ENCODE data around the gene KNCN.

DNA sequence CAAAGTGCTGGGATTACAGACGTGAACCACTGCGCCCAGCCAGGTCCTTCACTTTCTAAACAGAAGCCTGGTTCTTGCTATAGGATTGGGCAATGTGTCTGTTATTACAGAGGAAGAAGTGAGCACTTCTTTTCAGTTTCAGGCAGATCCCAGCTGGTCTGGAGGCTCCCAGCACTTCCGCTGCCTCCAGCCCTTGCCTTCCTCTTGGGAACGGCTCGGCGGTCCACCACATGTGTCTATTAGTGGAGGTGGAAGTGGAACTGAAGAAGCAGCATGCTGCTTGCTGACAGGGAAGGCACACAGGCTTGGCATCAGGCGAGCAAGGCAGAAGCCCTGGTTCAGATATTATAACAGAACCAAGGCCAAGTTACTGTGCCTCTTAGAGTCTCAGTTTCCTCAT, 35.6 kb upstream of the KNCN start:
- no peak for TF ChIP-seq CEBPB (IDR thresholded peaks at IDR 0.05)
- TF ChIP-seq, protein P1, sequence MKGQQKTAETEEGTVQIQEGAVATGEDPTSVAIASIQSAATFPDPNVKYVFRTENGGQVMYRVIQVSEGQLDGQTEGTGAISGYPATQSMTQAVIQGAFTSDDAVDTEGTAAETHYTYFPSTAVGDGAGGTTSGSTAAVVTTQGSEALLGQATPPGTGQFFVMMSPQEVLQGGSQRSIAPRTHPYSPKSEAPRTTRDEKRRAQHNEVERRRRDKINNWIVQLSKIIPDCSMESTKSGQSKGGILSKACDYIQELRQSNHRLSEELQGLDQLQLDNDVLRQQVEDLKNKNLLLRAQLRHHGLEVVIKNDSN (IDR thresholded peaks at IDR 0.05), result no peak
- TF ChIP-seq, protein P2, sequence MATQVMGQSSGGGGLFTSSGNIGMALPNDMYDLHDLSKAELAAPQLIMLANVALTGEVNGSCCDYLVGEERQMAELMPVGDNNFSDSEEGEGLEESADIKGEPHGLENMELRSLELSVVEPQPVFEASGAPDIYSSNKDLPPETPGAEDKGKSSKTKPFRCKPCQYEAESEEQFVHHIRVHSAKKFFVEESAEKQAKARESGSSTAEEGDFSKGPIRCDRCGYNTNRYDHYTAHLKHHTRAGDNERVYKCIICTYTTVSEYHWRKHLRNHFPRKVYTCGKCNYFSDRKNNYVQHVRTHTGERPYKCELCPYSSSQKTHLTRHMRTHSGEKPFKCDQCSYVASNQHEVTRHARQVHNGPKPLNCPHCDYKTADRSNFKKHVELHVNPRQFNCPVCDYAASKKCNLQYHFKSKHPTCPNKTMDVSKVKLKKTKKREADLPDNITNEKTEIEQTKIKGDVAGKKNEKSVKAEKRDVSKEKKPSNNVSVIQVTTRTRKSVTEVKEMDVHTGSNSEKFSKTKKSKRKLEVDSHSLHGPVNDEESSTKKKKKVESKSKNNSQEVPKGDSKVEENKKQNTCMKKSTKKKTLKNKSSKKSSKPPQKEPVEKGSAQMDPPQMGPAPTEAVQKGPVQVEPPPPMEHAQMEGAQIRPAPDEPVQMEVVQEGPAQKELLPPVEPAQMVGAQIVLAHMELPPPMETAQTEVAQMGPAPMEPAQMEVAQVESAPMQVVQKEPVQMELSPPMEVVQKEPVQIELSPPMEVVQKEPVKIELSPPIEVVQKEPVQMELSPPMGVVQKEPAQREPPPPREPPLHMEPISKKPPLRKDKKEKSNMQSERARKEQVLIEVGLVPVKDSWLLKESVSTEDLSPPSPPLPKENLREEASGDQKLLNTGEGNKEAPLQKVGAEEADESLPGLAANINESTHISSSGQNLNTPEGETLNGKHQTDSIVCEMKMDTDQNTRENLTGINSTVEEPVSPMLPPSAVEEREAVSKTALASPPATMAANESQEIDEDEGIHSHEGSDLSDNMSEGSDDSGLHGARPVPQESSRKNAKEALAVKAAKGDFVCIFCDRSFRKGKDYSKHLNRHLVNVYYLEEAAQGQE (IDR thresholded peaks at IDR 0.05; ENCODE audit: low read depth), result no peak
